GM12878 (cell line): ENCODE results near the gene ADGRG2. TPM values are rescaled to one million over a fixed set of nuclear protein-coding genes. Genes with fewer than 3 reads are reported as not detected.

Source experiments
- ATAC-seq: fragments of 200-7000 bp; cut with Tn5 transposase; 3 replicates; pipeline ENCODE4 v1.9.1; 2020; ENCODE audit warnings: mild to moderate bottlenecking, moderate library complexity
- BruUV-seq: library from RNA; stranded (reverse); fragments of 400-500 nt; replicated peaks from 2 replicates; lab custom pipeline; 2021; lab: Mats Ljungman, UMichigan
- CTCF ChIA-PET: fragments of 300-600 bp; sonication (Branson Sonifier 250); formaldehyde crosslinking; extraction: SDS; loops from one replicate; lab custom pipeline; 2021; ENCODE audit warnings: inconsistent platforms; lab: Yijun Ruan, JAX
- POLR2A ChIA-PET: fragments of 350-600 bp; formaldehyde crosslinking; extraction: SDS; loops from one replicate; lab custom pipeline; 2021; ENCODE audit warnings: inconsistent platforms; lab: Charles Lee
- RAD21 ChIA-PET: fragments of 300-600 bp; sonication (Branson Sonifier 250); formaldehyde crosslinking; loops from one replicate; lab custom pipeline; 2023; ENCODE audit warnings: antibody characterized with exemption; ENCODE audit not compliant: unreplicated experiment; lab: Charles Lee
- SMC1A ChIA-PET: fragments of 300-600 bp; sonication (Branson Sonifier 250); formaldehyde crosslinking; loops from one replicate; lab custom pipeline; 2023; ENCODE audit not compliant: unreplicated experiment, uncharacterized antibody; lab: Charles Lee
- DNase-seq: peaks from one replicate; pipeline ENCODE4 v3.0.0-alpha.2; 2011; ENCODE audit warnings: low read depth, low spot score
- FAIRE-seq: peaks from 3 replicates; lab custom pipeline; 2011; peaks lifted over from hg19 to GRCh38; lab: Jason Lieb, UNC
- H2AFZ ChIP-seq: 2 replicates; pipeline ENCODE4 v1.6.0; 2011; ENCODE audit warnings: low read depth, low read length, control low read depth; ENCODE audit not compliant: control insufficient read depth
- H3K27ac ChIP-seq: 2 replicates; pipeline ENCODE4 v1.5.1; 2011; ENCODE audit warnings: control low read depth; ENCODE audit not compliant: control insufficient read depth, insufficient read depth
- H3K27me3 ChIP-seq, 2 experiments: replicated peaks in 1 of 2; 2 replicates each; pipeline versions ENCODE4 v1.6.0 to v1.6.1; 2011; ENCODE audit warnings: low read length in 1 of 2; ENCODE audit not compliant: control insufficient read depth in 2 of 2, insufficient read depth in 2 of 2
- H3K36me3 ChIP-seq, 2 experiments: 2 replicates each; pipeline ENCODE4 v1.5.1; 2011; ENCODE audit warnings: low read length in 1 of 2; ENCODE audit not compliant: control insufficient read depth in 2 of 2, insufficient read depth in 2 of 2
- H3K4me1 ChIP-seq: 2 replicates; pipeline ENCODE4 v1.6.1; 2011; ENCODE audit warnings: mild to moderate bottlenecking, low read length, moderate library complexity, mixed read lengths; ENCODE audit not compliant: control insufficient read depth, insufficient read depth
- H3K4me2 ChIP-seq: 2 replicates; pipeline ENCODE4 v1.6.0; 2011; ENCODE audit warnings: control low read depth; ENCODE audit not compliant: control insufficient read depth, insufficient read depth
- H3K4me3 ChIP-seq: fragments of 200-600 bp; sonication (generic); 2 replicates; pipeline ENCODE4 v1.5.1; 2016
- H3K79me2 ChIP-seq: 2 replicates; pipeline ENCODE4 v1.6.0; 2011; ENCODE audit warnings: low read length; ENCODE audit not compliant: control insufficient read depth, insufficient read depth
- H3K9ac ChIP-seq: 2 replicates; pipeline ENCODE4 v1.8.0; 2011; ENCODE audit warnings: low read length, control low read depth, mixed read lengths; ENCODE audit not compliant: control insufficient read depth, insufficient read depth
- H3K9me3 ChIP-seq: replicated peaks from 3 replicates; pipeline ENCODE4 v1.5.1; 2011; ENCODE audit warnings: mild to moderate bottlenecking, low read length; ENCODE audit not compliant: control insufficient read depth, insufficient read depth
- H4K20me1 ChIP-seq: 2 replicates; pipeline ENCODE4 v1.6.0; 2011; ENCODE audit not compliant: control insufficient read depth, insufficient read depth
- CEBPZ ChIP-seq: fragments of 150-350 bp; IDR thresholded peaks from 2 replicates; pipeline ENCODE4 v1.6.1; 2016; ENCODE audit warnings: low read depth, low read length
- MXI1 ChIP-seq: fragments of 150-350 bp; IDR thresholded peaks from 2 replicates; pipeline ENCODE4 v1.6.1; 2011; ENCODE audit warnings: low read depth, mild to moderate bottlenecking, inconsistent platforms, low read length, improper control_type of control experiment
- MYC ChIP-seq: IDR thresholded peaks from 2 replicates; pipeline ENCODE4 v1.6.1; 2011; ENCODE audit warnings: mild to moderate bottlenecking, low read length, moderate library complexity, inconsistent platforms; ENCODE audit not compliant: insufficient read depth, insufficient replicate concordance, insufficient read length, severe bottlenecking
- NFYA ChIP-seq: IDR thresholded peaks from 2 replicates; pipeline ENCODE4 v1.6.1; 2011; ENCODE audit warnings: low read depth, mild to moderate bottlenecking, low read length, improper control_type of control experiment, borderline replicate concordance
- POLR2A ChIP-seq: IDR thresholded peaks from 2 replicates; pipeline ENCODE4 v1.6.1; 2011; ENCODE audit warnings: low read depth, mild to moderate bottlenecking, low read length
- RBBP5 ChIP-seq: fragments of 200-600 bp; sonication (generic); conservative IDR thresholded peaks from 2 replicates; pipeline ENCODE4 v1.6.1; 2016
- STAT3 ChIP-seq: IDR thresholded peaks from 2 replicates; pipeline ENCODE4 v1.6.1; 2011; ENCODE audit warnings: low read depth, low read length, improper control_type of control experiment
- WGBS: methylation state at CpG from one replicate; pipeline ENCODE4 v1.1.6; 2016; ENCODE audit warnings: low lambda C conversion rate; ENCODE audit not compliant: insufficient replicate concordance, insufficient coverage; ENCODE audit errors: missing lambda C conversion rate; 5-methylcytosine and 5-hydroxymethylcytosine counted together
- in situ Hi-C: fragments of 300-500 bp; cut with MboI; formaldehyde crosslinking; loops from 9 replicates; pipeline ENCODE4 v1.14.3; 2018; ENCODE audit warnings: mixed read lengths
- intact Hi-C: fragments of 100-400 bp; cut with micrococcal nuclease; formaldehyde crosslinking; loops from one replicate; pipeline ENCODE4 v1.14.2; 2022; ENCODE audit not compliant: unreplicated experiment
- polyA plus RNA-seq, 11 experiments: library from polyadenylated mRNA; depleted of rRNA in 4 of 11; unstranded in 6 of 11; stranded (reverse) in 5 of 11; fragments of >200 nt; fragmentation: Nextera tagmentation in 4 of 11; fragmentation: Illumina TruSeq in 1 of 11; extraction: Ambion mirVana in 4 of 11; extraction: Trizol in 1 of 11; gene quantifications; 1 replicate in 1 of 11; 2 replicates in 10 of 11; pipeline versions ENCODE4 v1.2.1 to v1.2.3, GENCODE V29; 2011 to 2016; ENCODE audit warnings: inconsistent platforms in 2 of 11, missing spikeins in 2 of 11, low read depth in 1 of 11
- total RNA-seq, 4 experiments: library from RNA; depleted of rRNA in 3 of 4; stranded (reverse); fragments of >200 nt in 3 of 4; fragmentation: Illumina TruSeq in 1 of 4; extraction: Trizol in 1 of 4; gene quantifications; 2 replicates each; pipeline versions ENCODE4 v1.2.1 to v1.2.3, GENCODE V29; 2013 to 2021
- TF ChIP-seq, protein P1 (sequence below): fragments of 450-650 bp; IDR thresholded peaks from 2 replicates; pipeline ENCODE4 v1.6.1; 2017; ENCODE audit warnings: mild to moderate bottlenecking

Gene ADGRG2
- total and polyA plus RNA-seq, 10 of the 15 experiments (the other 5 are each of a cell fraction or from before 2014, with no cell fraction given): 0.02 to 0.29 (median 0.05) TPM; not detected in 5

- ChIA-PET CTCF (no interaction called here), RAD21 (no interaction called here), SMC1A (no interaction called here), POLR2A (no interaction called here)
- in situ Hi-C loops: no loop called here
- H3K4me1 ChIP-seq: no peaks in the 10 kb centered on the region
- TF ChIP-seq MYC (no peak), CEBPZ (no peak), MXI1 (no peak), RBBP5 (no peak), STAT3 (no peak), NFYA (no peak), POLR2A (no peak)
- TF ChIP-seq, protein P1, sequence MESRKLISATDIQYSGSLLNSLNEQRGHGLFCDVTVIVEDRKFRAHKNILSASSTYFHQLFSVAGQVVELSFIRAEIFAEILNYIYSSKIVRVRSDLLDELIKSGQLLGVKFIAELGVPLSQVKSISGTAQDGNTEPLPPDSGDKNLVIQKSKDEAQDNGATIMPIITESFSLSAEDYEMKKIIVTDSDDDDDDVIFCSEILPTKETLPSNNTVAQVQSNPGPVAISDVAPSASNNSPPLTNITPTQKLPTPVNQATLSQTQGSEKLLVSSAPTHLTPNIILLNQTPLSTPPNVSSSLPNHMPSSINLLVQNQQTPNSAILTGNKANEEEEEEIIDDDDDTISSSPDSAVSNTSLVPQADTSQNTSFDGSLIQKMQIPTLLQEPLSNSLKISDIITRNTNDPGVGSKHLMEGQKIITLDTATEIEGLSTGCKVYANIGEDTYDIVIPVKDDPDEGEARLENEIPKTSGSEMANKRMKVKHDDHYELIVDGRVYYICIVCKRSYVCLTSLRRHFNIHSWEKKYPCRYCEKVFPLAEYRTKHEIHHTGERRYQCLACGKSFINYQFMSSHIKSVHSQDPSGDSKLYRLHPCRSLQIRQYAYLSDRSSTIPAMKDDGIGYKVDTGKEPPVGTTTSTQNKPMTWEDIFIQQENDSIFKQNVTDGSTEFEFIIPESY: no peak
- H3K9me3 ChIP-seq: peaks cover 2% of the 10 kb centered on the region; the same call in 2 of the 3 replicates
- no peaks in the 10 kb centered on the region for H4K20me1 ChIP-seq
- 0% methylated on average over 2 of the region's 2 CpGs for WGBS
- H3K27ac ChIP-seq: no peak overlapping the region
- no peak overlapping the region for H2AFZ ChIP-seq
- ATAC-seq: no peak
- H3K4me3 ChIP-seq: no peak overlapping the region
- FAIRE-seq: no peak
- no peaks in the 10 kb centered on the region for H3K36me3 ChIP-seq
- no peak for DNase-seq
- H3K79me2 ChIP-seq: no peaks in the 10 kb centered on the region
- no peaks in the 10 kb centered on the region for H3K27me3 ChIP-seq
- no TSS peak for BruUV-seq
- intact Hi-C loops: no loop called here
- H3K9ac ChIP-seq: no peak overlapping the region
- H3K4me2 ChIP-seq: no peak overlapping the region
Observed at GRCh38 chrX:19089555-19090040, 32.7 kb downstream of the ADGRG2 start.
